ENCODE results near the gene EHD4. TPM values are rescaled to one million over a fixed set of nuclear protein-coding genes. Genes with fewer than 3 reads are reported as not detected.

Gene EHD4
- total and polyA plus RNA-seq, 9 donors = 23.1 to 38.8 (median 30.2) TPM

- Histone ChIP-seq H3K27me3 (ENCODE audit: control insufficient read depth, insufficient read depth, low read length) (no peaks in the 10 kb centered on the region), H3K4me3 (ENCODE audit: low read length) (no peak overlapping the region), H3K36me3 (ENCODE audit: control insufficient read depth, insufficient read depth, low read length) (peaks cover 41% of the 10 kb centered on the region), H3K27ac (ENCODE audit: low read length) (no peak overlapping the region), H3K9me3 (replicated peaks; ENCODE audit: control insufficient read depth, low read depth, low read length) (no peaks in the 10 kb centered on the region), H3K4me1 (ENCODE audit: control insufficient read depth, insufficient read depth, low read length) (peaks cover 31% of the 10 kb centered on the region)
- no peak for DNase-seq
- 44% methylated on average over 3 of the region's 8 CpGs for WGBS (ENCODE audit: insufficient coverage)
These were observed 75.0 kb downstream of the EHD4 start for GRCh38 chr15:41897363-41897799.

GRCh38 chr15:41896566-41896965, 75.8 kb downstream of the EHD4 start:
- H3K27ac ChIP-seq (ENCODE audit: low read length) = no peak overlapping the region
- WGBS (ENCODE audit: insufficient coverage) = 94% methylated on average over 5 of the region's 6 CpGs
- DNase-seq = no peak
- H3K4me1 ChIP-seq (ENCODE audit: control insufficient read depth, insufficient read depth, low read length) = peaks cover 39% of the 10 kb centered on the region
- peaks cover 38% of the 10 kb centered on the region for H3K36me3 ChIP-seq (ENCODE audit: control insufficient read depth, insufficient read depth, low read length)
- H3K9me3 ChIP-seq (replicated peaks; ENCODE audit: control insufficient read depth, low read depth, low read length) = no peaks in the 10 kb centered on the region
- H3K4me3 ChIP-seq (ENCODE audit: low read length) = no peak overlapping the region
- H3K27me3 ChIP-seq (ENCODE audit: control insufficient read depth, insufficient read depth, low read length) = no peaks in the 10 kb centered on the region

- WGBS (ENCODE audit: insufficient coverage) = no CpG with 5 or more reads among the region's 1 CpG
- Histone ChIP-seq H3K27me3 (ENCODE audit: control insufficient read depth, insufficient read depth, low read length) (no peaks in the 10 kb centered on the region), H3K4me1 (ENCODE audit: control insufficient read depth, insufficient read depth, low read length) (peaks cover 45% of the 10 kb centered on the region), H3K9me3 (replicated peaks; ENCODE audit: control insufficient read depth, low read depth, low read length) (no peaks in the 10 kb centered on the region), H3K4me3 (ENCODE audit: low read length) (no peak overlapping the region), H3K27ac (ENCODE audit: low read length) (no peak overlapping the region), H3K36me3 (ENCODE audit: control insufficient read depth, insufficient read depth, low read length) (peaks cover 35% of the 10 kb centered on the region)
- DNase-seq = no peak
These were observed 76.4 kb downstream of the EHD4 start for GRCh38 chr15:41895957-41896356.

DNA sequence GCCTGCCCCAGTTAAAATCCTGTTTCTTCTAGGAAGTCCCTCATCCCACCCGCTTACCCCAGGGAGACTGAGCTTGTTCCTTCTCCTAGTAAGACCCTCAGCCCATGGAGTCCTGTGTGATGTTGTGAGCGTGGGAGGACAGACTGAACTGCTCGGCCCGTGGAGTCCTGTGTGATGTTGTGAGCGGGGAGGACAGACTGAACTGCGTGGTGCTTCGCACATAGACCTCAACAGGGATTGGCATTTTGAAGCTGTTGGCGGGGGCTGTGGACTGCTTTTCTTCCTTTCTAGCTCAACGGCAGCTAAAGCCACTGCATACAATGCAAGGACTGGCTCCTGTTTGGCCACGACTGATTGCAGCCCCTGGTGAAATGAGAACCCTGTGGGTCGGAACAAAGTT, 76.9 kb downstream of the EHD4 start:
- DNase-seq = no peak
- 96% methylated on average over 4 of the region's 11 CpGs for WGBS (ENCODE audit: insufficient coverage)
- no peak overlapping the region for H3K27ac ChIP-seq (ENCODE audit: low read length)
- H3K9me3 ChIP-seq (replicated peaks; ENCODE audit: control insufficient read depth, low read depth, low read length) = no peaks in the 10 kb centered on the region
- peaks cover 31% of the 10 kb centered on the region for H3K36me3 ChIP-seq (ENCODE audit: control insufficient read depth, insufficient read depth, low read length)
- peaks cover 46% of the 10 kb centered on the region for H3K4me1 ChIP-seq (ENCODE audit: control insufficient read depth, insufficient read depth, low read length)
- no peaks in the 10 kb centered on the region for H3K27me3 ChIP-seq (ENCODE audit: control insufficient read depth, insufficient read depth, low read length)
- no peak overlapping the region for H3K4me3 ChIP-seq (ENCODE audit: low read length)

DNA sequence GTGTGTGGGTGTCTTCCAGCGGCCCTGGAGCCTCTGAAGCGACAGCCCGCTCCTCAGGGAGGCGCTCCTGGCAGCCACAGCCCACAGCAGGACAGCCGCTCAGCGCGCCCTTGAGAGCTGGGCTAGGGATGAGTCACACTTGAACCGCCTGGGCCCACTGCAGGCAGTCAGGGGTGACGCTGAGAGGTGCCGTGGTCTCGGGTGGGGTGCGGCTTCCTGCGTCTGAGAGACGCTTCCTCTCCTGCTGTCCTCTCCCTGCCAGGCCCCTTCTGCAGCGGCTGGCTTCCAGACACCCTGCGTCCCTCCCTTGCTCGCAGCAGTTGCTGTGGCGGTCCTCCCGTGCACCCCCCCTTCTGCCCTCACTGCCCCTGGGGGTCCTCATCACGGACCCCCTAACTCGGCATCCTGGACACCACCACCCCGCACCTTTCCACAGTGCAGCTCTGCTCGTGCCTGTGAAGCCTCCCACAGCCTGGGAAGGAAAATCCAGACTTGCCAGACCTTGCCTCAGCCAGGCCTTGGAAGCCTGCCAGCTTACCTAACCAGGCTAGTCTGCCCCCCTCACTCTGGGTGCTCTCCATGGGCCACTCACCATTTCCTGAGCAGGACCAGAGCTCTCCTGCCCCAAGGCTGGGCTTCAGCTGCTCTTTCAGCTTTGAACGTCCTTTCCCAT, 77.4 kb downstream of the EHD4 start:
- DNase-seq = peak; percentile 67
- peaks cover 46% of the 10 kb centered on the region for H3K4me1 ChIP-seq (ENCODE audit: control insufficient read depth, insufficient read depth, low read length)
- no peak overlapping the region for H3K4me3 ChIP-seq (ENCODE audit: low read length)
- WGBS (ENCODE audit: insufficient coverage) = 13% methylated on average over 19 of the region's 24 CpGs
- no peak overlapping the region for H3K27ac ChIP-seq (ENCODE audit: low read length)
- H3K9me3 ChIP-seq (replicated peaks; ENCODE audit: control insufficient read depth, low read depth, low read length) = no peaks in the 10 kb centered on the region
- no peaks in the 10 kb centered on the region for H3K27me3 ChIP-seq (ENCODE audit: control insufficient read depth, insufficient read depth, low read length)
- peaks cover 25% of the 10 kb centered on the region for H3K36me3 ChIP-seq (ENCODE audit: control insufficient read depth, insufficient read depth, low read length)

DNA sequence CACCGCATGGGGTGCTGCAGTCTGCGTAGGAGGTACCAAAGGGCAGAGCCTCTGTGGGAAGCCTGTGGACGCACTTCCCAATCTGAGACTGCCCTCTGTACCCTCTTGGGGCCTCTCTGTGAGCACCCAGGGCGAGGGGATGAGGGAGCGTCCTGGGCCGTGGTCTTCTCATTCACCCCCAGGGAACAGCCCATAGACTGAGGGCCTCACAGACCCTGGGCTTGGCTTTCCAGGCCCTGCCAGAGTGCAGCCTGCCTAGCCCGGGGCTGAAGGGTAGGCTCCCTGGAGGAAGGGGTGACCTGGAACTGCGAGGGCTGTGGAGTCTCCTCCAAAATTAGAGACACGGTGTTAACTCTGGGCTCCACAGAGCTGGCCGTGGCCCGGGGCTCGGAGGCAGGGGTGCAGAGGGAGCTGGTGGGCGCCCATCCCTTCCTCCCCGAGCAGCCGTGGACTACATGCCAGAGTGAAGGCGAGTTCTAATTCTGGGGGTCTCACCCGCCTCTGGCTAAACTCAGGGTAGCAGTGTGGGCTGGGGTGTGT, 78.0 kb downstream of the EHD4 start:
- Histone ChIP-seq H3K27ac (ENCODE audit: low read length) (no peak overlapping the region), H3K27me3 (ENCODE audit: control insufficient read depth, insufficient read depth, low read length) (no peaks in the 10 kb centered on the region), H3K4me1 (ENCODE audit: control insufficient read depth, insufficient read depth, low read length) (peaks cover 46% of the 10 kb centered on the region), H3K9me3 (replicated peaks; ENCODE audit: control insufficient read depth, low read depth, low read length) (no peaks in the 10 kb centered on the region), H3K36me3 (ENCODE audit: control insufficient read depth, insufficient read depth, low read length) (peaks cover 20% of the 10 kb centered on the region), H3K4me3 (ENCODE audit: low read length) (no peak overlapping the region)
- DNase-seq = no peak
- 69% methylated on average over 9 of the region's 17 CpGs for WGBS (ENCODE audit: insufficient coverage)

DNA sequence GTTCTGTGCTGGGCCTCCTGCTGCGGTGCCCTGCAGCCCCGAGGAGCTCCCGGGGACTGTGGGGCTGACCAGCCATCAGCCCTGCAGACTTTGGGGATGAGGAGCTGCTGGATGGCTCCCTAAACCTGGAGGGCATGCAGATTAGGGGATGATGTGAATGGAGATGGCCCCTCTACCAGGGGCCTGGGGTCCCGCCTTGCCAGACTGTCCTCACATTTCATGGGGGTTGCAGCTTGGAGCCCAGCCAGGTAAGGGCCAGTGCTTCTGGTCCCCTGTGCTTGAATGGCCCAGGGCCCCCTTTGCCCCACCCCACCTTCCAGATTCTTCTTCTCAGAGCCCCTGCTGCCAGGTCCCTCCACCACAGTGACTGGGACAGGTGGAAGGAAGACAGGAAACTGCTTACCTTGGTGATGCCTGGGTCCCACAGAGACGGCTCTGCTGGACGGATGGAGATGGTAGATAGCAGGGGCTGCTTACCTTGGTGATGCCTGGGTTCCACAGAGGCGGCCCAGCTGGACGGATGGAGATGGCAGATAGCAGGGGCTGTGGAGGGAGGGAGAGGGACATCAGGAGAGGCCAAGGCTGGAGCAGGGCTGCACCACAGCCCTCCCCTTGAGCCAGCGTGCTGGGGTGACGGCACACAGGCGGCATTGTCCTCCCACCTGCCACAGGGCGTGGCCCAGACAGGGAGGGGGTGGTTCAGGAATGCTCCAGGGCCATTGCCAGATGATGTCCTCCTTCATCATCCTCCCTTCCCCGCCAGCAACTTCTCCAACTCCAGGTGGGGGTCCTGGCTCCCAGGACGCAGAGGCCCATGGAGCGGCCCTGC, 78.7 kb downstream of the EHD4 start, which contains the start of gene SPTBN5:
Gene SPTBN5 (minus strand): TSS at position 632 of the 829 bp plus-strand sequence. CDS start 556 bp downstream, at position 76.
- H3K4me1 ChIP-seq (ENCODE audit: control insufficient read depth, insufficient read depth, low read length) = peaks cover 46% of the 10 kb centered on the region
- H3K27ac ChIP-seq (ENCODE audit: low read length) = no peak within 1 kb of the TSS
- no peak for DNase-seq
- WGBS (ENCODE audit: insufficient coverage) = 85% methylated on average over 12 of the region's 15 CpGs
- H3K36me3 ChIP-seq (ENCODE audit: control insufficient read depth, insufficient read depth, low read length) = peaks cover 15% of the 10 kb centered on the region
- no peaks in the 10 kb centered on the region for H3K9me3 ChIP-seq (replicated peaks; ENCODE audit: control insufficient read depth, low read depth, low read length)
- H3K27me3 ChIP-seq (ENCODE audit: control insufficient read depth, insufficient read depth, low read length) = no peaks in the 10 kb centered on the region
- no peak within 1 kb of the TSS for H3K4me3 ChIP-seq (ENCODE audit: low read length)

GRCh38 chr15:41892621-41893421, 79.5 kb downstream of the EHD4 start:
- H3K36me3 ChIP-seq (ENCODE audit: control insufficient read depth, insufficient read depth, low read length) = peaks cover 9% of the 10 kb centered on the region
- no peak overlapping the region for H3K4me3 ChIP-seq (ENCODE audit: low read length)
- 68% methylated on average over 22 of the region's 22 CpGs for WGBS (ENCODE audit: insufficient coverage)
- DNase-seq = no peak
- peaks cover 46% of the 10 kb centered on the region for H3K4me1 ChIP-seq (ENCODE audit: control insufficient read depth, insufficient read depth, low read length)
- H3K27me3 ChIP-seq (ENCODE audit: control insufficient read depth, insufficient read depth, low read length) = no peaks in the 10 kb centered on the region
- H3K27ac ChIP-seq (ENCODE audit: low read length) = peak overlapping the region; percentile 2
- H3K9me3 ChIP-seq (replicated peaks; ENCODE audit: control insufficient read depth, low read depth, low read length) = no peaks in the 10 kb centered on the region

DNA sequence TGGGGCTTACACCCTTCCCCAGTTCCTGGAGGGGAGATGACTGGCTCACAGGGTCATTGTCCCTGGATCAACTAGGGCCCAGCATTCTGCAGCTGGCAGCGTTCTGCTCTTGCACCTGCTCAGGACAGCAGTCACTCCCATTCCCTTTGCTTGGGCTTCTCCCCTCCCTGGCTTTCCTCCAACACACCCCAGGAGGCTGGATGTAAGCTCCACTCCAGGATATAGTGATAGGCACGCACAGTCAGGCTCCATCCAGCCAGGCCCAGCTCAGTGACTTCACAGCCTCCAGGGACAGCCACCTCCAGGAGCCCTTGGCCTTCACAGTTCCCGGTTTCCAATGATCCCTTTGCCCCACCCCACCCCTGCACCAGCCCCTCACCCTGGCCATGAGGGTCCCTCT, 80.4 kb downstream of the EHD4 start:
- Histone ChIP-seq H3K27me3 (ENCODE audit: control insufficient read depth, insufficient read depth, low read length) (no peaks in the 10 kb centered on the region), H3K27ac (ENCODE audit: low read length) (no peak overlapping the region), H3K4me3 (ENCODE audit: low read length) (no peak overlapping the region), H3K36me3 (ENCODE audit: control insufficient read depth, insufficient read depth, low read length) (peaks cover 6% of the 10 kb centered on the region), H3K4me1 (ENCODE audit: control insufficient read depth, insufficient read depth, low read length) (peaks cover 46% of the 10 kb centered on the region), H3K9me3 (replicated peaks; ENCODE audit: control insufficient read depth, low read depth, low read length) (no peaks in the 10 kb centered on the region)
- 63% methylated on average over 2 of the region's 3 CpGs for WGBS (ENCODE audit: insufficient coverage)
- peak; percentile 65 for DNase-seq
